Measurements from ENCODE around the gene SLC18B1. TPM values are rescaled to one million over a fixed set of nuclear protein-coding genes. Genes with fewer than 3 reads are reported as not detected.

SLC18B1 gene
- total and polyA plus RNA-seq, 10 of the 15 experiments (the other 5 are each of a cell fraction or from before 2014, with no cell fraction given) = 3.5 to 11.8 (median 7.1) TPM

GRCh38 chr6:132750455-132751248 is 47.8 kb downstream of the SLC18B1 start (continued):
- TF ChIP-seq KLF5 (IDR thresholded peaks at IDR 0.05; ENCODE audit: partially characterized antibody) (no peak), CHD4 (IDR thresholded peaks at IDR 0.05) (no peak), STAT1 (conservative IDR thresholded peaks at IDR 0.05) (no peak), CUX1 (IDR thresholded peaks at IDR 0.05; ENCODE audit: insufficient replicate concordance, low read depth, low read length) (no peak), SIX5 (IDR thresholded peaks at IDR 0.05; ENCODE audit: low read depth, low read length, severe bottlenecking) (no peak), IRF4 (IDR thresholded peaks at IDR 0.05; ENCODE audit: low read depth, low read length) (no peak), RAD21 (IDR thresholded peaks at IDR 0.05; ENCODE audit: insufficient read depth, low read depth, low read length) (no peak), IKZF2 (IDR thresholded peaks at IDR 0.05) (peak; percentile 62 to 79; a peak in 3 of 4 replicates), SMAD5 (IDR thresholded peaks at IDR 0.05; ENCODE audit: low read depth) (no peak), USF1 (IDR thresholded peaks at IDR 0.05; ENCODE audit: borderline replicate concordance, extremely low read length, insufficient read depth, low read depth, low read length) (no peak), SREBF2 (IDR thresholded peaks at IDR 0.05; ENCODE audit: low read length) (no peak), LARP7 (IDR thresholded peaks at IDR 0.05) (no peak), ZBTB11 (CRISPR knock-in tag; IDR thresholded peaks at IDR 0.05) (no peak), TCF12 (IDR thresholded peaks at IDR 0.05; ENCODE audit: low read depth, low read length) (no peak), CHD2 (IDR thresholded peaks at IDR 0.05; ENCODE audit: borderline replicate concordance, low read depth, low read length) (no peak), ZNF274 (IDR thresholded peaks at IDR 0.05; ENCODE audit: insufficient read depth, insufficient read length) (no peak), NFYB (IDR thresholded peaks at IDR 0.05; ENCODE audit: insufficient read depth, low read depth, low read length) (no peak), POLR2A (IDR thresholded peaks at IDR 0.05; ENCODE audit: low read depth, low read length) (no peak), SMC3 (IDR thresholded peaks at IDR 0.05; ENCODE audit: borderline replicate concordance, low read length) (no peak), NKRF (conservative IDR thresholded peaks at IDR 0.05) (no peak)

Data from GM12878 (cell line).